Measurements from ENCODE around the gene NOL8. TPM values are rescaled to one million over a fixed set of nuclear protein-coding genes. Genes with fewer than 3 reads are reported as not detected.

The NOL8 gene
- total RNA-seq, 1 experiment from 2014 or later = 48.4 TPM

DNA sequence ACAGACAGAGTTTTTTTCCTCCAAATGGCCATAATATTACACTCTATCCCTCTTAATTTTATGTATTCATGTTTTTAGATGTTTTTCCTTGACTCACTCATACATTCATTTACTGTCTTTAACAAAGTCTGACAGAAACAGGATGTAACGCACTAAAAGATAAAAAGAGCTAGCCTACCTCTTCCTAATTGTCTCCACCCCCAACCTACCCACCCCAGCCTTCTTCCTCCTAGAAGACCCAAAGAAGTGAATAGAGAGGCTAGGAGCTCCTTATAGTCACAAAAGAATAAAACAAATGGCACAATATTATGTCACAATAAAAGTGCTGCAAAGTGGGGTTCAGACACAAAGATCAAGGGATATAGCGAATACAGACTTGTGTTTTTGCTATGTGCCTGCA, 719 bp downstream of the NOL8 start:
- Mint-ChIP-seq H3K4me3 (peak overlapping the region; percentile 99), H3K36me3 (ENCODE audit: insufficient read depth in 1 of 3, low read depth in 3 of 3) (peaks cover 11 to 33% (median 26%) of the 10 kb centered on the region in 3 experiments; a peak in 6 of 7 replicates), H3K9me3 (no peaks in the 10 kb centered on the region; a peak in 1 of 5 replicates), H3K27me3 (ENCODE audit: low read depth) (no peaks in the 10 kb centered on the region; the same call in 1 of the 2 replicates), H3K4me1 (peaks cover 19 to 21% of the 10 kb centered on the region in 2 experiments), H3K27ac (peak overlapping the region in 1 of 3 experiments; percentile 45; a peak in 1 of 7 replicates)
- no CpG with 5 or more reads among the region's 2 CpGs for WGBS (ENCODE audit: extremely low coverage, insufficient read length, low lambda C conversion rate)
- no peak overlapping the region for H2BK120ac ChIP-seq (ENCODE audit: low read depth, low read length, poor library complexity, severe bottlenecking)
- no peaks in the 10 kb centered on the region for H3K27me3 ChIP-seq (ENCODE audit: insufficient read depth, low read length)
- no peak overlapping the region for H3K14ac ChIP-seq (ENCODE audit: insufficient read depth, low read length)
- H2BK5ac ChIP-seq (ENCODE audit: insufficient read length, low read length) = no peak overlapping the region
- no peak overlapping the region for H3K27ac ChIP-seq (ENCODE audit: insufficient read length, low read depth, low read length)
- H4K8ac ChIP-seq (replicated peaks; ENCODE audit: insufficient read length, low read depth, low read length) = no peak overlapping the region
- H4K91ac ChIP-seq (ENCODE audit: insufficient read length, low read depth, low read length) = no peak overlapping the region
- no peak overlapping the region for H4K5ac ChIP-seq (ENCODE audit: insufficient read length, low read depth, low read length)
- H2BK12ac ChIP-seq (ENCODE audit: insufficient read length, low read depth, low read length) = no peak overlapping the region
- no peak overlapping the region for H2BK15ac ChIP-seq (ENCODE audit: low read depth, low read length)
- no peak overlapping the region for H3T11ph ChIP-seq (ENCODE audit: low read length)
- no peaks in the 10 kb centered on the region for H3K4me1 ChIP-seq (ENCODE audit: insufficient read depth, low read length)
- peak overlapping the region; percentile 70 for H3K9ac ChIP-seq (ENCODE audit: extremely low read depth, insufficient read length, low read length)
- no peak overlapping the region for H2BK20ac ChIP-seq (ENCODE audit: low read depth, low read length, poor library complexity, severe bottlenecking)
- H3K23me2 ChIP-seq (ENCODE audit: insufficient read length, low read depth, low read length, poor library complexity, severe bottlenecking) = no peaks in the 10 kb centered on the region
- no peak overlapping the region for H2AFZ ChIP-seq (ENCODE audit: low read length)
- H3K4me2 ChIP-seq (ENCODE audit: insufficient read depth, insufficient read length, low read length) = peak overlapping the region; percentile 63
- no peaks in the 10 kb centered on the region for H3K79me1 ChIP-seq (ENCODE audit: insufficient read depth, low read depth, low read length, poor library complexity, severe bottlenecking)
- no peaks in the 10 kb centered on the region for H4K20me1 ChIP-seq (ENCODE audit: control insufficient read depth, insufficient read depth, insufficient read length)
- H3K56ac ChIP-seq (ENCODE audit: insufficient read length, low read depth, low read length) = no peak overlapping the region
- DNase-seq = no peak
- H3K18ac ChIP-seq (ENCODE audit: insufficient read length, low read depth, low read length) = no peak overlapping the region
- no peak for TF ChIP-seq CTCF (conservative IDR thresholded peaks at IDR 0.05)
- H3K4ac ChIP-seq (ENCODE audit: low read depth, low read length) = no peak overlapping the region
- peaks cover 6% of the 10 kb centered on the region; the same call in 1 of the 2 replicates for H3K79me2 ChIP-seq (ENCODE audit: insufficient read depth, low read length)
- no peak overlapping the region for H2AK5ac ChIP-seq (ENCODE audit: insufficient read length, low read length)
- H3K23ac ChIP-seq (ENCODE audit: insufficient read length, low read depth, low read length) = no peak overlapping the region
- no peaks in the 10 kb centered on the region for H3K9me3 ChIP-seq (ENCODE audit: control insufficient read depth, low read depth, low read length)

All from H9 (cell line).